Measurements from ENCODE around the gene MPRIP.
"Not testable (repeated sequence)": the region's sequence is repeated elsewhere in the genome, so short reads cannot be mapped to it uniquely, and the experiment has no call there.

- TF ChIP-seq CTCF (IDR thresholded peaks at IDR 0.05; ENCODE audit: poor library complexity); EZH2phosphoT487 (IDR thresholded peaks at IDR 0.05; ENCODE audit: low read depth, severe bottlenecking, unreplicated experiment): not testable (repeated sequence)
These were observed 34.4 kb upstream of the MPRIP start for GRCh38 chr17:17007891-17008290.
